ENCODE results near the gene PGM3.

Gene PGM3

GRCh38 chr6:83119742-83120300 lies 73.2 kb downstream of the PGM3 start:
- no peak for DNase-seq (ENCODE audit: low read depth in 2 of 2)

DNA sequence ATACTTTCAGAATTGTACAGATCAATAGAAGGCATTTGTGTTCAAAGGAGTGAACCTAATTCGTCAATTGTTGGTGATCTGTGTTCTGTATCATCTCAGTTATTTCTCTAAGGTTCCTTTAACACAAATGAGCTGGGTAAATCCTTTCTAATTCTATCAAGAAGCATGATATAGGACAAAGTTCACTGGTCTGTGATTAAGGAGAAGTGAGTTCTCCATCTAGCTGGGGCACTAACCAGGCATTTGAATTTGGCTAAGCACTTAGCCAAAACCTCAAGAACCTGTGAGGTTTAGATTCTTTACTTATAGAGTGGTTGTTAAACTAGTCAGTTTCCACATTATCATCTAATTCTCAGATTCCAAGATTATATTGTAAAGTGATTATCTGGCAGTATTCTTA lies 75.3 kb downstream of the PGM3 start:
- no peak for DNase-seq (ENCODE audit: low read depth in 2 of 2)

All from stimulated activated CD8-positive, alpha-beta memory T cell treated with anti-CD3 and anti-CD28 coated beads, Interleukin-2, amount 100 ng/mL, for 1 hour (primary cell).